Measurements from ENCODE around the gene HOXB5.
A peak's percentile ranks its signal among the peaks of the same experiment; 100 is the strongest.

HOXB5 gene

GRCh38 chr17:48593126-48593829 lies at the start of gene HOXB5:
Gene HOXB5 (minus strand): TSS chr17:48593779. CDS start chr17:48593682, 97 bp downstream.
- Histone ChIP-seq H3K27ac (no peak within 1 kb of the TSS), H3K9me3 (ENCODE audit: severe bottlenecking) (no peaks in the 10 kb centered on the region), H3K36me3 (no peaks in the 10 kb centered on the region), H3K4me3 (ENCODE audit: low read depth, low read length) (peak within 1 kb of the TSS; percentile 29), H3K27me3 (ENCODE audit: insufficient read depth, low read depth, severe bottlenecking) (peaks cover 95% of the 10 kb centered on the region)
- DNase-seq: no peak
- no peak for TF ChIP-seq CTCF (IDR thresholded peaks at IDR 0.05; ENCODE audit: low read depth, low read length)

- no peak for DNase-seq
- H3K36me3 ChIP-seq: no peaks in the 10 kb centered on the region
- H3K4me3 ChIP-seq (ENCODE audit: low read depth, low read length): no peak overlapping the region
- H3K9me3 ChIP-seq (ENCODE audit: severe bottlenecking): peaks cover 4% of the 10 kb centered on the region
- TF ChIP-seq CTCF (IDR thresholded peaks at IDR 0.05; ENCODE audit: low read depth, low read length): no peak
- H3K27me3 ChIP-seq (ENCODE audit: insufficient read depth, low read depth, severe bottlenecking): peaks cover 100% of the 10 kb centered on the region
- no peak overlapping the region for H3K27ac ChIP-seq
These were observed 49.5 kb upstream of the HOXB5 start for GRCh38 chr17:48642843-48643696.

GRCh38 chr17:48642059-48642842 lies 48.7 kb upstream of the HOXB5 start:
- no peaks in the 10 kb centered on the region for H3K36me3 ChIP-seq

GRCh38 chr17:48641541-48642058 lies 48.0 kb upstream of the HOXB5 start:
- Histone ChIP-seq H3K9me3 (ENCODE audit: severe bottlenecking) (peaks cover 4% of the 10 kb centered on the region), H3K36me3 (no peaks in the 10 kb centered on the region), H3K4me3 (ENCODE audit: low read depth, low read length) (no peak overlapping the region), H3K27me3 (ENCODE audit: insufficient read depth, low read depth, severe bottlenecking) (peaks cover 100% of the 10 kb centered on the region), H3K27ac (no peak overlapping the region)
- TF ChIP-seq CTCF (IDR thresholded peaks at IDR 0.05; ENCODE audit: low read depth, low read length): no peak
- no peak for DNase-seq

More at GRCh38 chr17:48642059-48642842, 48.7 kb upstream of the HOXB5 start:
- peak; percentile 42 for DNase-seq
- Histone ChIP-seq H3K9me3 (ENCODE audit: severe bottlenecking) (peaks cover 4% of the 10 kb centered on the region), H3K27me3 (ENCODE audit: insufficient read depth, low read depth, severe bottlenecking) (peaks cover 100% of the 10 kb centered on the region), H3K4me3 (ENCODE audit: low read depth, low read length) (no peak overlapping the region), H3K27ac (no peak overlapping the region)
- 0 out of 2 replicates have a peak, but pooled peaks have one; percentile 7 for TF ChIP-seq CTCF (IDR thresholded peaks at IDR 0.05; ENCODE audit: low read depth, low read length)

- Histone ChIP-seq H3K27ac (no peak overlapping the region), H3K36me3 (no peaks in the 10 kb centered on the region), H3K9me3 (ENCODE audit: severe bottlenecking) (peaks cover 4% of the 10 kb centered on the region), H3K27me3 (ENCODE audit: insufficient read depth, low read depth, severe bottlenecking) (peaks cover 98% of the 10 kb centered on the region), H3K4me3 (ENCODE audit: low read depth, low read length) (no peak overlapping the region)
- DNase-seq: no peak
- TF ChIP-seq CTCF (IDR thresholded peaks at IDR 0.05; ENCODE audit: low read depth, low read length): no peak
These were observed 47.2 kb upstream of the HOXB5 start for GRCh38 chr17:48640858-48641180.

Measured in WERI-Rb-1 (cell line).